Fibroblast of lung (primary cell): Measurements from ENCODE around the gene PWWP2B. TPM values are rescaled to one million over a fixed set of nuclear protein-coding genes. Genes with fewer than 3 reads are reported as not detected.
A peak's percentile ranks its signal among the peaks of the same experiment; 100 is the strongest.

Source experiments
- DNase-seq, 2 donors: peaks; one replicate each; pipeline versions ENCODE4 v3.0.0 to v3.0.0-alpha.2; 2010; ENCODE audit warnings: low read depth in 2 of 2
- H2AFZ ChIP-seq: 2 replicates; pipeline ENCODE4 v1.5.1; 2012; ENCODE audit warnings: low read length, control low read depth, inconsistent platforms
- H3K27ac ChIP-seq: 2 replicates; pipeline ENCODE4 v1.5.1; 2011; ENCODE audit warnings: low read length, control low read depth; ENCODE audit not compliant: insufficient read depth
- H3K27me3 ChIP-seq: 2 replicates; pipeline ENCODE4 v1.5.1; 2011; ENCODE audit warnings: mild to moderate bottlenecking, low read length; ENCODE audit not compliant: control insufficient read depth, insufficient read depth
- H3K36me3 ChIP-seq: 2 replicates; pipeline ENCODE4 v1.5.1; 2011; ENCODE audit warnings: low read length; ENCODE audit not compliant: control insufficient read depth, insufficient read depth
- H3K4me1 ChIP-seq: 2 replicates; pipeline ENCODE4 v1.5.1; 2011; ENCODE audit warnings: low read length; ENCODE audit not compliant: control insufficient read depth, insufficient read depth; ENCODE audit errors: extremely low read depth
- H3K4me2 ChIP-seq: 2 replicates; pipeline ENCODE4 v1.5.1; 2011; ENCODE audit warnings: low read length, control low read depth; ENCODE audit not compliant: insufficient read depth; ENCODE audit errors: extremely low read depth
- H3K4me3 ChIP-seq, 4 experiments: fragments of 200-600 bp in 1 of 4; sonication (generic) in 1 of 4; replicated peaks in 1 of 4; 2 replicates each; pipeline ENCODE4 v1.5.1; 2011 to 2016; ENCODE audit warnings: low read length in 4 of 4, low read depth in 3 of 4, mild to moderate bottlenecking in 3 of 4, control low read depth in 2 of 4, inconsistent platforms in 1 of 4, mixed read lengths in 1 of 4; ENCODE audit not compliant: insufficient read depth in 1 of 4; ENCODE audit errors: control extremely low read depth in 1 of 4
- H3K79me2 ChIP-seq: 2 replicates; pipeline ENCODE4 v1.5.1; 2012; ENCODE audit warnings: mild to moderate bottlenecking, low read length, inconsistent platforms; ENCODE audit not compliant: control insufficient read depth, insufficient read depth
- H3K9ac ChIP-seq: 2 replicates; pipeline ENCODE4 v1.5.1; 2011; ENCODE audit warnings: mild to moderate bottlenecking, low read length, control low read depth; ENCODE audit not compliant: insufficient read depth
- H3K9me3 ChIP-seq: 2 replicates; pipeline ENCODE4 v1.5.1; 2012; ENCODE audit warnings: low read depth, low read length; ENCODE audit not compliant: control insufficient read depth, insufficient read depth
- H4K20me1 ChIP-seq: 2 replicates; pipeline ENCODE4 v1.5.1; 2011; ENCODE audit warnings: low read length; ENCODE audit not compliant: control insufficient read depth, insufficient read depth; ENCODE audit errors: extremely low read depth
- CTCF ChIP-seq, 2 donors: IDR thresholded peaks in 1 of 2; conservative IDR thresholded peaks in 1 of 2; 1 replicate in 1 of 2; 2 replicates in 1 of 2; pipeline ENCODE4 v1.5.1; 2011 to 2012; ENCODE audit warnings: low read length in 2 of 2, control low read depth in 1 of 2, inconsistent platforms in 1 of 2, low read depth in 1 of 2, mild to moderate bottlenecking in 1 of 2
- EZH2 ChIP-seq: IDR thresholded peaks from 2 replicates; pipeline ENCODE4 v1.5.1; 2012; ENCODE audit warnings: low read length, control low read depth, mild to moderate bottlenecking; ENCODE audit errors: missing control alignments
- polyA plus RNA-seq, 2 donors: library from polyadenylated mRNA; depleted of rRNA in 1 of 2; stranded (reverse) in 1 of 2; unstranded in 1 of 2; fragments of >200 nt; gene quantifications; 2 replicates each; pipeline ENCODE4 v1.2.1, GENCODE V29; 2011 to 2012; ENCODE audit warnings: missing spikeins in 1 of 2
- total RNA-seq: library from RNA; depleted of rRNA; stranded (reverse); fragments of >200 nt; gene quantifications from 2 replicates; pipeline ENCODE4 v1.2.1, GENCODE V29; 2014

The PWWP2B gene
- total and polyA plus RNA-seq, 2 donors (not counting 1 experiment from before 2014, with no cell fraction given) = 1.5 to 15.9 TPM

DNA sequence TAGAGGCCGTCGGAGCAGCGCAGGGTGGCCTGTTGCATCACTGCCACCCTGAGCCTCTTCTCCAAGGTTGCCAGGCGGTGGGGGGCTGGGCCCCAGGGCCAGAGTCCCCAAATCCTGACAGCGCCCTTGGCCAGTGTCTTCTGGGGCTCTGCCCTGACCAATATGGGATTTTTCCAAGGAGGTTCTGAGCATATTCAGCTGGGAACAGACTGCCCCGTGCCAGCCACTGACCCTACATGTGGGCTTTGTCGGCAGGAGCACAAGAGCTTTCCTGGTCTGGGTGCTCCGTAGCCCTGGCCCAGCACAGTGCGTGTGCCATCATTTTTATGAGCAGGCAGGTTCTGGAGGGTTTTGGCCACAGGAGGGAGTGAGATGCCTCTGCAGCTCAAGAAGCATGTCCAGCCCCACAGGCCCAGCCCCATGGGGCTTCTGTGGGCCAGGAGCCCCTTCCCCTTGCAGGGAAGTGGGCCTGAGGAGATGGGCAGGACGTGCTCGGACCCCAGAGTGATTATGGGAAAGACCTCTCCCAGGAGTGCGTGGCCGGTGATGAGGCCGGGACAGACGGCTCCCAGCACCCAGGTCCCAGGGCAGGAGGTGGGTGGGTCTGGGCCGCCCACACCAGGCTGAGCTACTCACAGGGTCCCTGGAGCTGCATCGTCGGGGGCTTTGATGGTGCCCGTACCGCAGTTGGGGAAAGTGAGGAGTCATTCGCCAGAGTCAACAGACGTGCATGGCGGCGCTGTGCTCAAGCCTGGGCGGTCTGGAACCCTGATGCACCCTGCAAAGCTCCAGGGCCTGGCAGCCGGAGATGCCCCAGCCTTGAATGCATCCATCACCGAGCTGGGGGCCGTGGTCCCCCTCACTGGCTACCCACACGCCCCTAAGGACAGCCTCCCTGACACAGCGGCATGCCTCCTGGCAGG, 66.6 kb downstream of the PWWP2B start:
- Histone ChIP-seq H3K79me2 (no peaks in the 10 kb centered on the region), H3K27me3 (no peaks in the 10 kb centered on the region), H4K20me1 (no peaks in the 10 kb centered on the region), H3K9ac (no peak overlapping the region), H3K36me3 (no peaks in the 10 kb centered on the region), H3K27ac (no peak overlapping the region), H3K4me3 (no peak overlapping the region), H3K9me3 (no peaks in the 10 kb centered on the region), H3K4me1 (peaks cover 2% of the 10 kb centered on the region), H3K4me2 (no peak overlapping the region), H2AFZ (peak overlapping the region; percentile 34)
- TF ChIP-seq EZH2 (no peak), CTCF (conservative IDR thresholded peaks at IDR 0.05 in 1 of 2, IDR thresholded peaks at IDR 0.05 in 1 of 2; ENCODE audit: low read depth in 1 of 2, low read length in 2 of 2) (peak; percentile 27 to 35)
- DNase-seq = peak in 1 of 2 donors; percentile 23

- H3K9ac ChIP-seq = no peak overlapping the region
- H3K4me3 ChIP-seq = no peak overlapping the region
- TF ChIP-seq CTCF (conservative IDR thresholded peaks at IDR 0.05 in 1 of 2, IDR thresholded peaks at IDR 0.05 in 1 of 2; ENCODE audit: low read depth in 1 of 2, low read length in 2 of 2) (no peak), EZH2 (no peak)
- H3K27ac ChIP-seq = no peak overlapping the region
- H3K4me2 ChIP-seq = no peak overlapping the region
- H3K79me2 ChIP-seq = no peaks in the 10 kb centered on the region
- H3K36me3 ChIP-seq = no peaks in the 10 kb centered on the region
- no peaks in the 10 kb centered on the region for H3K9me3 ChIP-seq
- peak in 1 of 2 donors; percentile 56 for DNase-seq
- peak overlapping the region; percentile 50 for H2AFZ ChIP-seq
- no peaks in the 10 kb centered on the region for H3K27me3 ChIP-seq
- no peaks in the 10 kb centered on the region for H4K20me1 ChIP-seq
- peaks cover 2% of the 10 kb centered on the region for H3K4me1 ChIP-seq
Measured at GRCh38 chr10:132464256-132465192, 67.5 kb downstream of the PWWP2B start.
